Mucosa of descending colon (tissue), 3 donors: ENCODE results near the gene PNMA1. TPM values are rescaled to one million over a fixed set of nuclear protein-coding genes. Genes with fewer than 3 reads are reported as not detected.

Experiments
- ATAC-seq: fragments of 200-7000 bp; cut with Tn5 transposase; one replicate; pipeline ENCODE4 v1.9.1; 2020; ENCODE audit warnings: mild to moderate bottlenecking, moderate library complexity
- DNase-seq, 3 donors: peaks; one replicate each; pipeline ENCODE4 v3.0.0-alpha.2; 2020
- H3K36me3 ChIP-seq: fragments of 200-600 bp; one replicate; pipeline ENCODE4 v1.8.0; 2021; ENCODE audit warnings: low read depth, mild to moderate bottlenecking
- H3K4me1 ChIP-seq: fragments of 200-600 bp; one replicate; pipeline ENCODE4 v1.8.0; 2021; ENCODE audit warnings: low read depth, mild to moderate bottlenecking
- H3K4me3 ChIP-seq: fragments of 200-600 bp; one replicate; pipeline ENCODE4 v1.8.0; 2021; ENCODE audit warnings: mild to moderate bottlenecking
- H3K9me3 ChIP-seq: fragments of 200-600 bp; one replicate; pipeline ENCODE4 v1.8.0; 2021; ENCODE audit warnings: mild to moderate bottlenecking
- intact Hi-C, 2 donors: fragments of 100-400 bp; cut with DNase I in 1 of 2; cut with micrococcal nuclease in 1 of 2; formaldehyde crosslinking; loops; one replicate each; pipeline versions ENCODE4 v1.11.0 to v1.11.1; 2022; cut with DNase I, micrococcal nuclease
- total RNA-seq, 3 donors: library from RNA; stranded (reverse); fragmentation: NEBNext Ultra II Directional in 2 of 3; extraction: Animal tissue kit (Norgen Biotek cat#: 25700) in 2 of 3; gene quantifications; one replicate each; pipeline versions ENCODE4 v1.2.1 to v1.2.4, GENCODE V29; 2021 to 2023
- TF ChIP-seq, protein P1 (sequence below): fragments of 200-600 bp; IDR thresholded peaks from one replicate; pipeline ENCODE4 v1.8.0; 2022; ENCODE audit warnings: antibody characterized with exemption, mild to moderate bottlenecking
- donor health status: DM: no; HTN: no; CAD: no; lungs with moderate emphysema.
- donor health status: DM: no; HTN: no; CAD: no.
- donor health status: DM: no; HTN: yes; CAD: no.

PNMA1 gene
- total RNA-seq, 3 donors from 2014 or later: 11.7 to 70.7 (median 15.5) TPM

- DNase-seq: peak in 1 of 3 donors; percentile 27
- TF ChIP-seq, protein P1, sequence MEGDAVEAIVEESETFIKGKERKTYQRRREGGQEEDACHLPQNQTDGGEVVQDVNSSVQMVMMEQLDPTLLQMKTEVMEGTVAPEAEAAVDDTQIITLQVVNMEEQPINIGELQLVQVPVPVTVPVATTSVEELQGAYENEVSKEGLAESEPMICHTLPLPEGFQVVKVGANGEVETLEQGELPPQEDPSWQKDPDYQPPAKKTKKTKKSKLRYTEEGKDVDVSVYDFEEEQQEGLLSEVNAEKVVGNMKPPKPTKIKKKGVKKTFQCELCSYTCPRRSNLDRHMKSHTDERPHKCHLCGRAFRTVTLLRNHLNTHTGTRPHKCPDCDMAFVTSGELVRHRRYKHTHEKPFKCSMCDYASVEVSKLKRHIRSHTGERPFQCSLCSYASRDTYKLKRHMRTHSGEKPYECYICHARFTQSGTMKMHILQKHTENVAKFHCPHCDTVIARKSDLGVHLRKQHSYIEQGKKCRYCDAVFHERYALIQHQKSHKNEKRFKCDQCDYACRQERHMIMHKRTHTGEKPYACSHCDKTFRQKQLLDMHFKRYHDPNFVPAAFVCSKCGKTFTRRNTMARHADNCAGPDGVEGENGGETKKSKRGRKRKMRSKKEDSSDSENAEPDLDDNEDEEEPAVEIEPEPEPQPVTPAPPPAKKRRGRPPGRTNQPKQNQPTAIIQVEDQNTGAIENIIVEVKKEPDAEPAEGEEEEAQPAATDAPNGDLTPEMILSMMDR: no peak
- H3K4me1 ChIP-seq: peaks cover 99% of the 10 kb centered on the region
- intact Hi-C loops: no loop called here
- no peaks in the 10 kb centered on the region for H3K9me3 ChIP-seq
- no peaks in the 10 kb centered on the region for H3K36me3 ChIP-seq
- ATAC-seq: no peak
- H3K4me3 ChIP-seq: no peak overlapping the region
Observed at GRCh38 chr14:73745571-73746519, 31.7 kb upstream of the PNMA1 start.

- intact Hi-C loops: no loop called here
- TF ChIP-seq, protein P1: no peak
- peaks cover 99% of the 10 kb centered on the region for H3K4me1 ChIP-seq
- peak; percentile 74 for ATAC-seq
- DNase-seq: peak; percentile 87 to 88 (median 88)
- H3K36me3 ChIP-seq: no peaks in the 10 kb centered on the region
- no peak overlapping the region for H3K4me3 ChIP-seq
- H3K9me3 ChIP-seq: no peaks in the 10 kb centered on the region
Observed at GRCh38 chr14:73744874-73745529, 30.8 kb upstream of the PNMA1 start.

DNA sequence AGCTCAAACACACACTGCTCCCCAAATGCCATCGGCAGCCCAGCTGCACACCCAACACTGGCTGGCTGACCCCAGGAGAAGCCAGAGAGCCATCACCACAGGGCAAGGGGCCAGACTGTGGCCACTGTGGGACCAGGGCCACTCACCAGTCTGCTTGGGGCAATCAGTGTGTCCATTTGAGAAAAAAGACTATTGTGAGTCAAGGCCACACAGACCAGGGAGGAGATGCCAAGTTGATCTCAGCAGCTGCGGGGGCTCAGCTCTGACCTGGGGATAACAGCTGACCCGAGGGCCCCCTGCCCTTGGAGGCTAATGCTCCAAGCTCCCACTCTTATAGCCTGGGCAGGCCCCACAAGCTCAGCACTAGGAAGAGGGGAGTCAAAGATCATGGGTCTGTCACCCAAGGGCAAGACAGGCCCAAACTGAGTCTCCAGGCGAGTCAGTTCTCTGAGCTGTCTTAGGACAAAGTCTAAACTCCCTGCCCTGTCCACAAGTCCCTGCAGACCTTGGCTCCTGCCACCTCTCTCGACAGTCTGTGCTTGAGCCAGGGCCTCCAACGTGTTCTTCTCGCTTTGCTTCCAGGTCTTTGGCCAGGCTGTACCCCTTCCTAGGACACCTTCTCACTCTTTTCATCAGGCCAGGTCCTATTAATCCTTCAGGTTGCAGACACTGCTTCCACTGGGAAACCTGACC, 30.1 kb upstream of the PNMA1 start:
- TF ChIP-seq, protein P1: no peak
- peaks cover 98% of the 10 kb centered on the region for H3K4me1 ChIP-seq
- intact Hi-C loops: no loop called here
- no peak overlapping the region for H3K4me3 ChIP-seq
- ATAC-seq (peak; percentile 24), DNase-seq (peak in 2 of 3 donors; percentile 43 to 51)
- no peaks in the 10 kb centered on the region for H3K36me3 ChIP-seq
- H3K9me3 ChIP-seq: no peaks in the 10 kb centered on the region

DNA sequence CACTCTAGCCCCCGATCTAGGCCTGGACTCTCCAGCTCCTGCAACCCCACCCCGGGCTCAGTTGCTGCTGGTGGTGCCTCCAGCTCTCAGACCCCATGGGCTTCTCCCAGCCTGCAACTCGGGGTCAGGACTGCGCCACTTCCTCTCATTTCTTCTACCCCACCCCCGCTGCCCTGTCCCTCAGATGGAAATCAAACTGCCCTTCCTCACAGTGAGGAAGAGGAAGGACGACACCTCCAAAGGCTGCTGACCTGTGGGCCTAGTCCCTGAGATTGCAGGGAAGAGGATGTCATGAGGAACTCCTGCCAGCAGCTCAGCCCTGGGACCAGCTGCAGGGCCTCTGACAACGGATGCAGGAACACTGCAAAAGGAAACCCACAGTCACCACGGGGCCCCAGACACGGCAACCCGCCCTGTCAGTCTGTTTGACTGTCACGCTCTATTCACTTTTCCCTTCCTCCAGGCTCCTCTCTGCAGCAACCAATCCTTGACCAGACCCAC, 29.3 kb upstream of the PNMA1 start:
- TF ChIP-seq, protein P1: no peak
- intact Hi-C loops: no loop called here
- peaks cover 89% of the 10 kb centered on the region for H3K4me1 ChIP-seq
- ATAC-seq: peak; percentile 4
- no peaks in the 10 kb centered on the region for H3K9me3 ChIP-seq
- peak; percentile 66 to 86 (median 73) for DNase-seq
- H3K4me3 ChIP-seq: no peak overlapping the region
- peaks cover 5% of the 10 kb centered on the region for H3K36me3 ChIP-seq

DNA sequence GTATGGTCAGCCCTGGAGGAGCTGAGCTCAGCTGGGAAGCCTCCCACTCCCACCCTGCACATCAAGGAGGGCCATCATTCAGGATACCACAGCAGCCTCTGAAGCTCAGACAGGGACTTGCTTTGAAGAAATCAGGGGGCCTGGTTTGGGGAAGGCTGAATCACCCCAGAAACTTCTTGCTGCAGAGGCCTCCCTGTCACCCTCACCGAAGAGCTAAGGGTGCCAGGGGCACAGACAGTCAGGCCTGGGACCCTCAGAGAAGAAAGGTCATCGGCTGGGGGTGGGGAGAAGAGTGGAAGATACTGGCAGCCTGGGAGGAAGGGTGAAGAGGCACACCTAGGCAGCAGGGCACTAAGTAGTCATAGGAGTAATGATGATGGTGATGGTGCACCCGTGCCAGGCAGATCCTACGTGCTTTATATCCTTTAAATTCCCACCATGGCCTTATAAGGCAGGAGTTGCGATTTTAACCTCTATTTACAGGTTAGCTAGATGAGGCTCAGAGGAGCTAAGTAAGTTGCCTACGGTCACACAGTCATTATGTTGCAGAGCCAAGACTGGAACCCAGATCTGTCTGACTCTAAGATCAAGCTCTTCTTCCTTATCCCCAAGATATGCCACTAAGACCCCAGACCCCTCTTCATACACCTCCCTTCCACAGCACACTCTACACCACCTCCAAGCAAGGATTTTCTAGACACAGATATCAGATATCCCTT, 28.5 kb upstream of the PNMA1 start:
- ATAC-seq (no peak), DNase-seq (peak in 1 of 3 donors; percentile 33)
- TF ChIP-seq, protein P1: no peak
- H3K4me3 ChIP-seq: no peak overlapping the region
- H3K9me3 ChIP-seq: no peaks in the 10 kb centered on the region
- peaks cover 81% of the 10 kb centered on the region for H3K4me1 ChIP-seq
- H3K36me3 ChIP-seq: peaks cover 5% of the 10 kb centered on the region
- intact Hi-C loops: no loop called here
